WTC11 (cell line): Measurements from ENCODE around the gene CDKN2AIPNL. TPM values are rescaled to one million over a fixed set of nuclear protein-coding genes. Genes with fewer than 3 reads are reported as not detected.

Experiments used
- ATAC-seq: fragments of 200-7000 bp; cut with Tn5 transposase; 2 replicates; pipeline ENCODE4 v1.10.0; 2021; ENCODE audit warnings: mild to moderate bottlenecking, moderate library complexity
- Bru-seq: library from RNA; stranded (reverse); fragments of 400-500 nt; gene quantifications from one replicate; lab custom pipeline; 2021; lab: Mats Ljungman, UMichigan
- CTCF ChIA-PET: fragments of 300-600 bp; sonication (Branson Sonifier 250); formaldehyde crosslinking; loops from one replicate; lab custom pipeline; 2021; ENCODE audit warnings: antibody characterized with exemption; lab: Charles Lee
- POLR2A ChIA-PET: fragments of 350-600 bp; sonication (Branson Sonifier 250); formaldehyde crosslinking; loops from one replicate; lab custom pipeline; 2021; ENCODE audit warnings: antibody characterized with exemption; lab: Charles Lee
- DNase-seq: peaks from one replicate; pipeline ENCODE4 v3.0.0; 2021; ENCODE audit warnings: low spot score
- H3K27ac Mint-ChIP-seq: 2 replicates; pipeline ENCODE4 v1.8.0; 2021; ENCODE audit warnings: mixed read lengths
- H3K27me3 Mint-ChIP-seq: 2 replicates; pipeline ENCODE4 v1.8.0; 2021; ENCODE audit warnings: low read depth, mild to moderate bottlenecking, moderate library complexity, mixed read lengths
- H3K36me3 Mint-ChIP-seq: 2 replicates; pipeline ENCODE4 v1.8.0; 2021; ENCODE audit warnings: mixed read lengths
- H3K4me1 Mint-ChIP-seq: 2 replicates; pipeline ENCODE4 v1.8.0; 2022; ENCODE audit warnings: mixed read lengths
- H3K4me3 Mint-ChIP-seq: 2 replicates; pipeline ENCODE4 v1.8.0; 2021; ENCODE audit warnings: mild to moderate bottlenecking, moderate library complexity, mixed read lengths
- H3K9me3 Mint-ChIP-seq: 2 replicates; pipeline ENCODE4 v1.8.0; 2021; ENCODE audit warnings: mixed read lengths
- CBFB ChIP-seq: sonication (generic); formaldehyde crosslinking; IDR thresholded peaks from 2 replicates; pipeline ENCODE4 v1.8.1; 2022; ENCODE audit warnings: mild to moderate bottlenecking, low read depth, missing genetic modification reagents
- EMX1 ChIP-seq: fragments of 250-450 bp; sonication (Bioruptor Pico); IDR thresholded peaks from 2 replicates; pipeline ENCODE4 v1.8.0; 2021; ENCODE audit warnings: mild to moderate bottlenecking
- ESRRA ChIP-seq: sonication (generic); formaldehyde crosslinking; IDR thresholded peaks from 2 replicates; pipeline ENCODE4 v1.8.1; 2022; ENCODE audit warnings: mild to moderate bottlenecking, missing genetic modification reagents, borderline replicate concordance
- ETV6 ChIP-seq: sonication (generic); formaldehyde crosslinking; IDR thresholded peaks from 2 replicates; pipeline ENCODE4 v1.8.1; 2022; ENCODE audit warnings: mild to moderate bottlenecking, missing genetic modification reagents
- FOXP1 ChIP-seq: sonication (generic); formaldehyde crosslinking; IDR thresholded peaks from 2 replicates; pipeline ENCODE4 v1.8.0; 2022; ENCODE audit warnings: missing genetic modification reagents, mild to moderate bottlenecking, moderate library complexity, borderline replicate concordance
- GRHL2 ChIP-seq: fragments of 250-450 bp; sonication (Bioruptor Pico); IDR thresholded peaks from 2 replicates; pipeline ENCODE4 v1.8.0; 2022; ENCODE audit warnings: mild to moderate bottlenecking, moderate library complexity; ENCODE audit not compliant: insufficient replicate concordance, severe bottlenecking
- JUN ChIP-seq: sonication (generic); formaldehyde crosslinking; IDR thresholded peaks from 2 replicates; pipeline ENCODE4 v1.8.0; 2023; ENCODE audit warnings: mild to moderate bottlenecking, missing genetic modification reagents
- MXD4 ChIP-seq: fragments of 250-450 bp; sonication (Bioruptor Pico); IDR thresholded peaks from 2 replicates; pipeline ENCODE4 v1.8.0; 2021; ENCODE audit warnings: mild to moderate bottlenecking, moderate library complexity, borderline replicate concordance
- MYBL2 ChIP-seq: sonication (generic); formaldehyde crosslinking; IDR thresholded peaks from 2 replicates; pipeline ENCODE4 v1.8.1; 2023; ENCODE audit warnings: mild to moderate bottlenecking, moderate library complexity, missing genetic modification reagents
- NFATC4 ChIP-seq: fragments of 250-450 bp; sonication (Bioruptor Pico); IDR thresholded peaks from 2 replicates; pipeline ENCODE4 v1.9.0; 2021; ENCODE audit warnings: mild to moderate bottlenecking
- NFE2L1 ChIP-seq: sonication (generic); formaldehyde crosslinking; IDR thresholded peaks from 2 replicates; pipeline ENCODE4 v1.8.1; 2023; ENCODE audit warnings: missing genetic modification reagents
- OVOL2 ChIP-seq: fragments of 250-450 bp; sonication (Bioruptor Pico); IDR thresholded peaks from 2 replicates; pipeline ENCODE4 v1.9.0; 2021; ENCODE audit warnings: mild to moderate bottlenecking, borderline replicate concordance
- RELA ChIP-seq: sonication (generic); formaldehyde crosslinking; IDR thresholded peaks from 2 replicates; pipeline ENCODE4 v1.8.1; 2022; ENCODE audit warnings: missing genetic modification reagents, mild to moderate bottlenecking, borderline replicate concordance
- SP1 ChIP-seq: sonication (generic); formaldehyde crosslinking; conservative IDR thresholded peaks from 2 replicates; pipeline ENCODE4 v1.8.1; 2022; ENCODE audit warnings: missing genetic modification reagents
- TCF7 ChIP-seq: sonication (generic); formaldehyde crosslinking; IDR thresholded peaks from 2 replicates; pipeline ENCODE4 v1.8.0; 2022; ENCODE audit warnings: mild to moderate bottlenecking, low read depth, missing genetic modification reagents, moderate library complexity
- TP53 ChIP-seq: sonication (generic); formaldehyde crosslinking; IDR thresholded peaks from 2 replicates; pipeline ENCODE4 v1.8.1; 2023; ENCODE audit warnings: mild to moderate bottlenecking, missing genetic modification reagents
- long read RNA-seq, 3 experiments: library from RNA in 1 of 3; library from capped mRNA in 1 of 3; library from polyadenylated mRNA in 1 of 3; unstranded in 2 of 3; stranded (forward) in 1 of 3; transcript quantifications; one replicate each; pipeline ENCODE4 v2.0.0, GENCODE V29; 2021
- total RNA-seq: library from RNA; stranded (reverse); gene quantifications from 3 replicates; pipeline ENCODE4 v1.2.3, GENCODE V29; 2021
- TF ChIP-seq, protein P1 (sequence below): fragments of 200-600 bp; IDR thresholded peaks from 2 replicates; pipeline ENCODE4 v1.8.0; 2022; ENCODE audit warnings: antibody characterized with exemption
- TF ChIP-seq, protein P2 (sequence below): sonication (generic); formaldehyde crosslinking; IDR thresholded peaks from 2 replicates; pipeline ENCODE4 v1.8.0; 2023; ENCODE audit warnings: mild to moderate bottlenecking, missing genetic modification reagents
- TF ChIP-seq, protein P3 (sequence below): sonication (generic); formaldehyde crosslinking; IDR thresholded peaks from 2 replicates; pipeline ENCODE4 v1.8.0; 2022; ENCODE audit warnings: mild to moderate bottlenecking, missing genetic modification reagents
- TF ChIP-seq, protein P4 (sequence below): sonication (generic); formaldehyde crosslinking; IDR thresholded peaks from 2 replicates; pipeline ENCODE4 v1.8.1; 2023; ENCODE audit warnings: mild to moderate bottlenecking, moderate library complexity, missing genetic modification reagents
- TF ChIP-seq, protein P5 (sequence below): fragments of 250-450 bp; sonication (Bioruptor Pico); IDR thresholded peaks from 2 replicates; pipeline ENCODE4 v2.1.2; 2022; ENCODE audit warnings: mild to moderate bottlenecking, moderate library complexity

CDKN2AIPNL gene, protein sequence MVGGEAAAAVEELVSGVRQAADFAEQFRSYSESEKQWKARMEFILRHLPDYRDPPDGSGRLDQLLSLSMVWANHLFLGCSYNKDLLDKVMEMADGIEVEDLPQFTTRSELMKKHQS
- 54.3 to 60.7 TPM (median 59.8 TPM) in 3 replicates for total RNA-seq
- percentile 89 among the genes with signal in this experiment for Bru-seq, nascent RNA
- long read RNA-seq, experiment 1, transcript CDKN2AIPNL-202 (3 exons, 1,223 nt) = major isoform, 205 of 211 reads
- long read RNA-seq, experiment 1, partial matches to known transcripts = 0 of 211 reads
- long read RNA-seq, experiment 1, other reads (novel, unspliced or antisense) = 5 of 211 reads
- long read RNA-seq, experiment 2, transcript CDKN2AIPNL-202 (3 exons, 1,223 nt) = major isoform, 69 of 82 reads
- long read RNA-seq, experiment 2, partial matches to known transcripts = 11 of 82 reads
- long read RNA-seq, experiment 2, other reads (novel, unspliced or antisense) = 2 of 82 reads
- long read RNA-seq, experiment 3, transcript CDKN2AIPNL-202 (3 exons, 1,223 nt) = major isoform, 50 of 61 reads
- long read RNA-seq, experiment 3, partial matches to known transcripts = 0 of 61 reads
- long read RNA-seq, experiment 3, other reads (novel, unspliced or antisense) = 10 of 61 reads

DNA sequence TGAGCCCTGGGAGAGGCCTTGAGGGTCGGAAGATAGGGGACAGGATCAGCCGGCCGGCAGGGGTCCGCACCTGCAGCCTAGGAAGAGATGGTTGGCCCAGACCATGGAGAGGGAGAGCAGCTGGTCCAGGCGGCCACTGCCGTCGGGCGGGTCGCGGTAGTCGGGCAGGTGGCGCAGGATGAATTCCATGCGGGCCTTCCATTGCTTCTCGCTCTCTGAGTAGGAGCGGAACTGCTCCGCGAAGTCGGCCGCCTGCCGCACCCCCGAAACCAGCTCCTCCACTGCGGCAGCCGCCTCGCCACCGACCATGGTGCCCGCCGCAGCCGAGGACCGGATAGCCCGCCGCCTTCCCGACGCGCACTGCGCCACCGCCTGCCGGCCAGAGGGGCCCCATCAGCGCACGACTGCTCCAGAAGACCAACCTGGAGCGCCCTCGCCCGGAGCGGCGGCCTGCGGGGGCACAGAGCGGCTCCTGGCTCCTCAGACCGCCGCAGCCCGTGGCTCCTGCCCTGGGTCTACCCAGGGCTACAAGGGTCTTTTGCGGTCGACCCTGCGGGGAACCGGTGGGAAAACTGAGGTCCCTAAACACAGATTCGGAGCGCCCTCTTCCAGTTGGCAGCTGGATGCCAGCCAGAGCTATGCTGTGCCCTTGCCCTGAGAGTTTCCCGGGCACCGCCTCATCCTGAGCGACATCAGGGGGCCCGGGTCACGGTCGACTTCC lies at the start of gene CDKN2AIPNL:
Gene CDKN2AIPNL (minus strand): TSS at position 336 of the 721 bp plus-strand sequence. CDS start 27 bp downstream, at position 309.
- Mint-ChIP-seq H3K9me3 (no peaks in the 10 kb centered on the region), H3K4me3 (peak within 1 kb of the TSS; percentile 97), H3K27me3 (no peaks in the 10 kb centered on the region), H3K36me3 (peaks cover 12% of the 10 kb centered on the region), H3K4me1 (peaks cover 42% of the 10 kb centered on the region), H3K27ac (peak within 1 kb of the TSS; percentile 76)
- CTCF ChIA-PET = interaction anchor here (0.6 to 2.3 kb wide), 22 partner anchors 15 to 175 kb away, joined by 3 to 23 read pairs (median 4); partner anchors contain the start of gene UBE2B
- DNase-seq = peak; percentile 92
- ATAC-seq = peak; percentile 98
- POLR2A ChIA-PET = interaction anchor here (0.7 to 2.9 kb wide), 15 partner anchors 14 to 188 kb away, joined by 3 to 10 read pairs (median 5); partner anchors contain the start of gene UBE2B
- TF ChIP-seq NFE2L1 (CRISPR knock-in tag) (0 out of 2 replicates have a peak, but pooled peaks have one; percentile 12), MXD4 (CRISPR knock-in tag) (no peak), JUN (CRISPR knock-in tag) (peak; percentile 59; the same call in 1 of the 2 replicates), ESRRA (no peak), MYBL2 (CRISPR knock-in tag) (peak; percentile 96), RELA (0 out of 2 replicates have a peak, but pooled peaks have one; percentile 32), NFATC4 (CRISPR knock-in tag) (no peak), EMX1 (no peak), GRHL2 (CRISPR knock-in tag) (no peak), ETV6 (CRISPR knock-in tag) (peak; percentile 85; the same call in 1 of the 2 replicates), CBFB (CRISPR knock-in tag) (0 out of 2 replicates have a peak, but pooled peaks have one; percentile 87), OVOL2 (CRISPR knock-in tag) (no peak), TCF7 (0 out of 2 replicates have a peak, but pooled peaks have one; percentile 74), FOXP1 (CRISPR knock-in tag) (peak; percentile 97), SP1 (CRISPR knock-in tag) (peak; percentile 88), TP53 (peak; percentile 82; the same call in 1 of the 2 replicates)
- TF ChIP-seq, protein P1, sequence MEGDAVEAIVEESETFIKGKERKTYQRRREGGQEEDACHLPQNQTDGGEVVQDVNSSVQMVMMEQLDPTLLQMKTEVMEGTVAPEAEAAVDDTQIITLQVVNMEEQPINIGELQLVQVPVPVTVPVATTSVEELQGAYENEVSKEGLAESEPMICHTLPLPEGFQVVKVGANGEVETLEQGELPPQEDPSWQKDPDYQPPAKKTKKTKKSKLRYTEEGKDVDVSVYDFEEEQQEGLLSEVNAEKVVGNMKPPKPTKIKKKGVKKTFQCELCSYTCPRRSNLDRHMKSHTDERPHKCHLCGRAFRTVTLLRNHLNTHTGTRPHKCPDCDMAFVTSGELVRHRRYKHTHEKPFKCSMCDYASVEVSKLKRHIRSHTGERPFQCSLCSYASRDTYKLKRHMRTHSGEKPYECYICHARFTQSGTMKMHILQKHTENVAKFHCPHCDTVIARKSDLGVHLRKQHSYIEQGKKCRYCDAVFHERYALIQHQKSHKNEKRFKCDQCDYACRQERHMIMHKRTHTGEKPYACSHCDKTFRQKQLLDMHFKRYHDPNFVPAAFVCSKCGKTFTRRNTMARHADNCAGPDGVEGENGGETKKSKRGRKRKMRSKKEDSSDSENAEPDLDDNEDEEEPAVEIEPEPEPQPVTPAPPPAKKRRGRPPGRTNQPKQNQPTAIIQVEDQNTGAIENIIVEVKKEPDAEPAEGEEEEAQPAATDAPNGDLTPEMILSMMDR = no peak
- TF ChIP-seq, protein P2, sequence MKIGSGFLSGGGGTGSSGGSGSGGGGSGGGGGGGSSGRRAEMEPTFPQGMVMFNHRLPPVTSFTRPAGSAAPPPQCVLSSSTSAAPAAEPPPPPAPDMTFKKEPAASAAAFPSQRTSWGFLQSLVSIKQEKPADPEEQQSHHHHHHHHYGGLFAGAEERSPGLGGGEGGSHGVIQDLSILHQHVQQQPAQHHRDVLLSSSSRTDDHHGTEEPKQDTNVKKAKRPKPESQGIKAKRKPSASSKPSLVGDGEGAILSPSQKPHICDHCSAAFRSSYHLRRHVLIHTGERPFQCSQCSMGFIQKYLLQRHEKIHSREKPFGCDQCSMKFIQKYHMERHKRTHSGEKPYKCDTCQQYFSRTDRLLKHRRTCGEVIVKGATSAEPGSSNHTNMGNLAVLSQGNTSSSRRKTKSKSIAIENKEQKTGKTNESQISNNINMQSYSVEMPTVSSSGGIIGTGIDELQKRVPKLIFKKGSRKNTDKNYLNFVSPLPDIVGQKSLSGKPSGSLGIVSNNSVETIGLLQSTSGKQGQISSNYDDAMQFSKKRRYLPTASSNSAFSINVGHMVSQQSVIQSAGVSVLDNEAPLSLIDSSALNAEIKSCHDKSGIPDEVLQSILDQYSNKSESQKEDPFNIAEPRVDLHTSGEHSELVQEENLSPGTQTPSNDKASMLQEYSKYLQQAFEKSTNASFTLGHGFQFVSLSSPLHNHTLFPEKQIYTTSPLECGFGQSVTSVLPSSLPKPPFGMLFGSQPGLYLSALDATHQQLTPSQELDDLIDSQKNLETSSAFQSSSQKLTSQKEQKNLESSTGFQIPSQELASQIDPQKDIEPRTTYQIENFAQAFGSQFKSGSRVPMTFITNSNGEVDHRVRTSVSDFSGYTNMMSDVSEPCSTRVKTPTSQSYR (CRISPR knock-in tag) = peak; percentile 84
- TF ChIP-seq, protein P3, sequence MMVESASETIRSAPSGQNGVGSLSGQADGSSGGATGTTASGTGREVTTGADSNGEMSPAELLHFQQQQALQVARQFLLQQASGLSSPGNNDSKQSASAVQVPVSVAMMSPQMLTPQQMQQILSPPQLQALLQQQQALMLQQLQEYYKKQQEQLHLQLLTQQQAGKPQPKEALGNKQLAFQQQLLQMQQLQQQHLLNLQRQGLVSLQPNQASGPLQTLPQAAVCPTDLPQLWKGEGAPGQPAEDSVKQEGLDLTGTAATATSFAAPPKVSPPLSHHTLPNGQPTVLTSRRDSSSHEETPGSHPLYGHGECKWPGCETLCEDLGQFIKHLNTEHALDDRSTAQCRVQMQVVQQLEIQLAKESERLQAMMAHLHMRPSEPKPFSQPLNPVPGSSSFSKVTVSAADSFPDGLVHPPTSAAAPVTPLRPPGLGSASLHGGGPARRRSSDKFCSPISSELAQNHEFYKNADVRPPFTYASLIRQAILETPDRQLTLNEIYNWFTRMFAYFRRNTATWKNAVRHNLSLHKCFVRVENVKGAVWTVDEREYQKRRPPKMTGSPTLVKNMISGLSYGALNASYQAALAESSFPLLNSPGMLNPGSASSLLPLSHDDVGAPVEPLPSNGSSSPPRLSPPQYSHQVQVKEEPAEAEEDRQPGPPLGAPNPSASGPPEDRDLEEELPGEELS = peak; percentile 94
- TF ChIP-seq, protein P4, sequence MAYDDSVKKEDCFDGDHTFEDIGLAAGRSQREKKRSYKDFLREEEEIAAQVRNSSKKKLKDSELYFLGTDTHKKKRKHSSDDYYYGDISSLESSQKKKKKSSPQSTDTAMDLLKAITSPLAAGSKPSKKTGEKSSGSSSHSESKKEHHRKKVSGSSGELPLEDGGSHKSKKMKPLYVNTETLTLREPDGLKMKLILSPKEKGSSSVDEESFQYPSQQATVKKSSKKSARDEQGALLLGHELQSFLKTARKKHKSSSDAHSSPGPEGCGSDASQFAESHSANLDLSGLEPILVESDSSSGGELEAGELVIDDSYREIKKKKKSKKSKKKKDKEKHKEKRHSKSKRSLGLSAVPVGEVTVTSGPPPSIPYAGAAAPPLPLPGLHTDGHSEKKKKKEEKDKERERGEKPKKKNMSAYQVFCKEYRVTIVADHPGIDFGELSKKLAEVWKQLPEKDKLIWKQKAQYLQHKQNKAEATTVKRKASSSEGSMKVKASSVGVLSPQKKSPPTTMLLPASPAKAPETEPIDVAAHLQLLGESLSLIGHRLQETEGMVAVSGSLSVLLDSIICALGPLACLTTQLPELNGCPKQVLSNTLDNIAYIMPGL (CRISPR knock-in tag) = peak; percentile 99
- TF ChIP-seq, protein P5, sequence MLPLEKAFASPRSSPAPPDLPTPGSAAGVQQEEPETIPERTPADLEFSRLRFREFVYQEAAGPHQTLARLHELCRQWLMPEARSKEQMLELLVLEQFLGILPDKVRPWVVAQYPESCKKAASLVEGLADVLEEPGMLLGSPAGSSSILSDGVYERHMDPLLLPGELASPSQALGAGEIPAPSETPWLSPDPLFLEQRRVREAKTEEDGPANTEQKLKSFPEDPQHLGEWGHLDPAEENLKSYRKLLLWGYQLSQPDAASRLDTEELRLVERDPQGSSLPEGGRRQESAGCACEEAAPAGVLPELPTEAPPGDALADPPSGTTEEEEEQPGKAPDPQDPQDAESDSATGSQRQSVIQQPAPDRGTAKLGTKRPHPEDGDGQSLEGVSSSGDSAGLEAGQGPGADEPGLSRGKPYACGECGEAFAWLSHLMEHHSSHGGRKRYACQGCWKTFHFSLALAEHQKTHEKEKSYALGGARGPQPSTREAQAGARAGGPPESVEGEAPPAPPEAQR (CRISPR knock-in tag) = no peak
